ENCODE results near the gene POFUT2.

POFUT2 gene

GRCh38 chr21:45330075-45330781 lies 42.5 kb upstream of the POFUT2 start:
- H3K18ac ChIP-seq (ENCODE audit: low read length), result peak overlapping the region; percentile 35
- no peak overlapping the region for H4K12ac ChIP-seq (ENCODE audit: low read depth, low read length)
- peak overlapping the region; percentile 18 for H3K14ac ChIP-seq (ENCODE audit: low read length)
- no peaks in the 10 kb centered on the region for H3K79me2 ChIP-seq (ENCODE audit: control insufficient read depth, insufficient read depth, low read length, poor library complexity)
- H3K9ac ChIP-seq (ENCODE audit: low read length), result no peak overlapping the region
- peak overlapping the region; percentile 35 for H2BK5ac ChIP-seq (ENCODE audit: low read depth, low read length, poor library complexity)
- H2AK5ac ChIP-seq (ENCODE audit: low read length), result no peak overlapping the region
- H3K23ac ChIP-seq (ENCODE audit: low read length), result no peak overlapping the region
- no peak overlapping the region for H2AFZ ChIP-seq (ENCODE audit: insufficient read depth, low read length, poor library complexity)
- H3K27ac ChIP-seq (ENCODE audit: low read depth, low read length), result peak overlapping the region; percentile 13
- H2BK12ac ChIP-seq (ENCODE audit: low read length), result peak overlapping the region; percentile 84
- peak overlapping the region; percentile 17 for H4K8ac ChIP-seq (ENCODE audit: low read depth, low read length)
- no peak overlapping the region for H3K4me3 ChIP-seq (ENCODE audit: low read depth, low read length)
- H3K9me3 ChIP-seq (ENCODE audit: insufficient read depth, low read depth, low read length), result peaks cover 3% of the 10 kb centered on the region
- peak overlapping the region; percentile 74 for H4K91ac ChIP-seq (ENCODE audit: low read depth, low read length)
- H2BK120ac ChIP-seq (ENCODE audit: insufficient read depth, low read length, poor library complexity), result peak overlapping the region; percentile 69
- H3K79me1 ChIP-seq (ENCODE audit: low read length), result peaks cover 29% of the 10 kb centered on the region
- H3K4me2 ChIP-seq (ENCODE audit: low read length), result peak overlapping the region; percentile 28
- no peaks in the 10 kb centered on the region for H3K36me3 ChIP-seq (ENCODE audit: control insufficient read depth in 1 of 2, insufficient read depth in 2 of 2, low read length in 2 of 2)
- H3K27me3 ChIP-seq (ENCODE audit: insufficient read depth, low read length), result no peaks in the 10 kb centered on the region
- H3K4me1 ChIP-seq (ENCODE audit: control insufficient read depth in 1 of 2, insufficient read depth in 2 of 2, low read length in 2 of 2), result peaks cover 23 to 31% of the 10 kb centered on the region in 2 experiments
- WGBS (ENCODE audit: extremely low coverage, insufficient coverage, insufficient read length), result no CpG with 5 or more reads among the region's 15 CpGs
- no peak for DNase-seq
- no peak overlapping the region for H3K4ac ChIP-seq (ENCODE audit: low read depth, low read length)

GRCh38 chr21:45329261-45330074 lies 41.8 kb upstream of the POFUT2 start:
- peak overlapping the region; percentile 29 for H3K27ac ChIP-seq (ENCODE audit: low read depth, low read length)
- H4K8ac ChIP-seq (ENCODE audit: low read depth, low read length), result peak overlapping the region; percentile 14
- no peak overlapping the region for H3K23ac ChIP-seq (ENCODE audit: low read length)
- WGBS (ENCODE audit: extremely low coverage, insufficient coverage, insufficient read length), result no CpG with 5 or more reads among the region's 30 CpGs
- H3K79me2 ChIP-seq (ENCODE audit: control insufficient read depth, insufficient read depth, low read length, poor library complexity), result no peaks in the 10 kb centered on the region
- H2AK5ac ChIP-seq (ENCODE audit: low read length), result peak overlapping the region; percentile 47
- H2BK12ac ChIP-seq (ENCODE audit: low read length), result peak overlapping the region; percentile 63
- no peak overlapping the region for H2AFZ ChIP-seq (ENCODE audit: insufficient read depth, low read length, poor library complexity)
- H3K4me1 ChIP-seq (ENCODE audit: control insufficient read depth in 1 of 2, insufficient read depth in 2 of 2, low read length in 2 of 2), result peaks cover 23 to 31% of the 10 kb centered on the region in 2 experiments
- no peaks in the 10 kb centered on the region for H3K36me3 ChIP-seq (ENCODE audit: control insufficient read depth in 1 of 2, insufficient read depth in 2 of 2, low read length in 2 of 2)
- no peak overlapping the region for H3K9ac ChIP-seq (ENCODE audit: low read length)
- DNase-seq, result no peak
- peak overlapping the region; percentile 38 for H2BK5ac ChIP-seq (ENCODE audit: low read depth, low read length, poor library complexity)
- peak overlapping the region; percentile 27 for H3K4ac ChIP-seq (ENCODE audit: low read depth, low read length)
- peak overlapping the region; percentile 9 for H3K18ac ChIP-seq (ENCODE audit: low read length)
- H3K79me1 ChIP-seq (ENCODE audit: low read length), result peaks cover 27% of the 10 kb centered on the region
- H4K91ac ChIP-seq (ENCODE audit: low read depth, low read length), result peak overlapping the region; percentile 74
- peaks cover 3% of the 10 kb centered on the region for H3K9me3 ChIP-seq (ENCODE audit: insufficient read depth, low read depth, low read length)
- peak overlapping the region; percentile 28 for H3K4me2 ChIP-seq (ENCODE audit: low read length)
- no peaks in the 10 kb centered on the region for H3K27me3 ChIP-seq (ENCODE audit: insufficient read depth, low read length)
- H2BK120ac ChIP-seq (ENCODE audit: insufficient read depth, low read length, poor library complexity), result peak overlapping the region; percentile 69
- H3K14ac ChIP-seq (ENCODE audit: low read length), result peak overlapping the region; percentile 54
- no peak overlapping the region for H4K12ac ChIP-seq (ENCODE audit: low read depth, low read length)
- H3K4me3 ChIP-seq (ENCODE audit: low read depth, low read length), result no peak overlapping the region

DNA sequence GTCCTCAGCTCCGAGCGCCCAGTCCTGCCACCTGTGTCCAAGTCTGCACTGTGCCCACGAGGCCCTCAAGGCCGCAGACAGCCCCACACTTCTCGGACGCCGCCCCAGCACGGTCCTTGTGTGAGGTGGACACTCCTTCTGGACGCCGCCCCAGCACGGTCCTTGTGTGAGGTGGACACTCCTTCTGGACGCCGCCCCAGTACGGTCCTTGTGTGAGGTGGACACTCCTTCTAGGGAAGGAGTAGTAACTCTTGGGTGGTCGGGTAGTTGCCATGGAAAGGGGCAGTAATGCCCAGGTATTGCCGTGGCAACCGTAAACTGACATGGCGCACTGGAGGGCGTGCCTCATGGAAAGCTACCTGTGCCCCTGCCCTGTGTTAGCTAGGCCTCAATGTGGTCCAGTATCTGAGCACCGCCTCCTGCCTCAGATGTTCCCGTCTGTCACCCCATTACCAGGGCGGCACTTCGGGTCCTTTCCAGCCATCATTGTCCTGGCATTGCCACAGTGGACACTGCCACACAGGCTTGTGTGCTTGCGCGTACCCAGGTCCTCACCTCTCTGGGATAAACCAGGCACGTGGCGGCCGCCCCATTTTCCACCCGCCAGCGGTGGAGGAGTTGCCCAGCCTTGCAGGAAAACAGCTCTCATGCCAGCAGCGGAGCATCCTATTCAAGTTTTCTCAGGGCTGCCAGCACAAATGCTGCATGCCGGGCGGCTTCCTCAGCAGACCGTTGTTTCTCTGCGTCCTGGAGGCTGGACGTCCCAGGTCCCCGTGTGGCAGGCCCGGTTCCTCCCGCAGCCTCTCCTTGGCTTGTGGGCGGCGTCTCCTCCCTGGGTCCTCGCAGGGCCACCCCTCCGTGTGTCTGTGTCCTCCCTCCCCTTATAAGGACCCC lies 40.8 kb upstream of the POFUT2 start:
- DNase-seq, result no peak
- Histone ChIP-seq H4K12ac (ENCODE audit: low read depth, low read length) (no peak overlapping the region), H3K36me3 (ENCODE audit: control insufficient read depth in 1 of 2, insufficient read depth in 2 of 2, low read length in 2 of 2) (no peaks in the 10 kb centered on the region), H2AFZ (ENCODE audit: insufficient read depth, low read length, poor library complexity) (no peak overlapping the region), H3K27ac (ENCODE audit: low read depth, low read length) (no peak overlapping the region), H3K4me3 (ENCODE audit: low read depth, low read length) (no peak overlapping the region), H2BK5ac (ENCODE audit: low read depth, low read length, poor library complexity) (no peak overlapping the region), H2BK12ac (ENCODE audit: low read length) (peak overlapping the region; percentile 40), H3K4me2 (ENCODE audit: low read length) (no peak overlapping the region), H2AK5ac (ENCODE audit: low read length) (peak overlapping the region; percentile 71), H3K9ac (ENCODE audit: low read length) (no peak overlapping the region), H3K23ac (ENCODE audit: low read length) (no peak overlapping the region), H3K18ac (ENCODE audit: low read length) (no peak overlapping the region), H4K8ac (ENCODE audit: low read depth, low read length) (no peak overlapping the region), H3K9me3 (ENCODE audit: insufficient read depth, low read depth, low read length) (peaks cover 3% of the 10 kb centered on the region), H3K79me2 (ENCODE audit: control insufficient read depth, insufficient read depth, low read length, poor library complexity) (no peaks in the 10 kb centered on the region), H3K79me1 (ENCODE audit: low read length) (peaks cover 30% of the 10 kb centered on the region), H4K91ac (ENCODE audit: low read depth, low read length) (peak overlapping the region; percentile 74), H3K4ac (ENCODE audit: low read depth, low read length) (no peak overlapping the region), H2BK120ac (ENCODE audit: insufficient read depth, low read length, poor library complexity) (peak overlapping the region; percentile 2), H3K27me3 (ENCODE audit: insufficient read depth, low read length) (no peaks in the 10 kb centered on the region), H3K4me1 (ENCODE audit: control insufficient read depth in 1 of 2, insufficient read depth in 2 of 2, low read length in 2 of 2) (peaks cover 26 to 34% of the 10 kb centered on the region in 2 experiments), H3K14ac (ENCODE audit: low read length) (peak overlapping the region; percentile 38)
- no CpG with 5 or more reads among the region's 43 CpGs for WGBS (ENCODE audit: extremely low coverage, insufficient coverage, insufficient read length)

All from trophoblast cell (in vitro differentiated cells and primary cell).